ENCODE results near the gene SF3A2. TPM values are rescaled to one million over a fixed set of nuclear protein-coding genes. Genes with fewer than 3 reads are reported as not detected.

SF3A2 gene
- total RNA-seq, 1 donor from 2014 or later, result 14.4 TPM

- Histone ChIP-seq H3K4me2 (no peak overlapping the region), H3K9me3 (ENCODE audit: low read depth) (no peaks in the 10 kb centered on the region), H3K4me1 (peaks cover 10% of the 10 kb centered on the region), H3K27ac (peak overlapping the region; percentile 29), H3K36me3 (no peaks in the 10 kb centered on the region), H3K9ac (no peak overlapping the region), H4K20me1 (ENCODE audit: low read depth) (peaks cover 33% of the 10 kb centered on the region), H3K4me3 (no peak overlapping the region), H3K79me2 (ENCODE audit: low read depth) (no peaks in the 10 kb centered on the region), H2AFZ (replicated peaks) (no peak overlapping the region), H3K27me3 (peaks cover 20% of the 10 kb centered on the region), H3F3A (ENCODE audit: low read depth) (peaks cover 25% of the 10 kb centered on the region)
- no peaks in the 10 kb centered on the region for H3K36me3 Mint-ChIP-seq
- peaks cover 4% of the 10 kb centered on the region for H3K4me1 Mint-ChIP-seq
- no peak overlapping the region for H3K4me3 Mint-ChIP-seq
- no peak for TF ChIP-seq CTCF (IDR thresholded peaks at IDR 0.05)
- no peak for TF ChIP-seq EZH2phosphoT487 (IDR thresholded peaks at IDR 0.05)
- no peak for TF ChIP-seq EZH2 (IDR thresholded peaks at IDR 0.05)
- no peak for DNase-seq (ENCODE audit: low spot score)
- H3K27ac Mint-ChIP-seq, result no peak overlapping the region
- H3K27me3 Mint-ChIP-seq (ENCODE audit: insufficient read depth, low read depth), result peaks cover 13% of the 10 kb centered on the region
- no peaks in the 10 kb centered on the region for H3K9me3 Mint-ChIP-seq
Observed at GRCh38 chr19:2249880-2250765, 13.5 kb downstream of the SF3A2 start.

GRCh38 chr19:2250766-2251105, 14.1 kb downstream of the SF3A2 start:
- TF ChIP-seq EZH2phosphoT487 (IDR thresholded peaks at IDR 0.05), result no peak
- Mint-ChIP-seq H3K36me3 (no peaks in the 10 kb centered on the region), H3K27me3 (ENCODE audit: insufficient read depth, low read depth) (peaks cover 12% of the 10 kb centered on the region), H3K4me1 (peaks cover 4% of the 10 kb centered on the region), H3K4me3 (no peak overlapping the region), H3K27ac (no peak overlapping the region), H3K9me3 (no peaks in the 10 kb centered on the region)
- no peaks in the 10 kb centered on the region for H3K9me3 ChIP-seq (ENCODE audit: low read depth)
- H3K27me3 ChIP-seq, result peaks cover 20% of the 10 kb centered on the region
- H3K9ac ChIP-seq, result no peak overlapping the region
- H3K4me1 ChIP-seq, result peaks cover 10% of the 10 kb centered on the region
- no peak overlapping the region for H3K27ac ChIP-seq
- no peak overlapping the region for H2AFZ ChIP-seq (replicated peaks)
- no peaks in the 10 kb centered on the region for H3K36me3 ChIP-seq
- no peak overlapping the region for H3K4me2 ChIP-seq
- peaks cover 25% of the 10 kb centered on the region for H3F3A ChIP-seq (ENCODE audit: low read depth)
- H3K79me2 ChIP-seq (ENCODE audit: low read depth), result no peaks in the 10 kb centered on the region
- H4K20me1 ChIP-seq (ENCODE audit: low read depth), result peaks cover 27% of the 10 kb centered on the region
- no peak overlapping the region for H3K4me3 ChIP-seq
- no peak for DNase-seq (ENCODE audit: low spot score)

GRCh38 chr19:2251106-2252054, 14.8 kb downstream of the SF3A2 start:
- H3K27me3 ChIP-seq, result peaks cover 20% of the 10 kb centered on the region
- peaks cover 25% of the 10 kb centered on the region for H3F3A ChIP-seq (ENCODE audit: low read depth)
- Mint-ChIP-seq H3K36me3 (no peaks in the 10 kb centered on the region), H3K9me3 (no peaks in the 10 kb centered on the region), H3K4me1 (peaks cover 4% of the 10 kb centered on the region), H3K27ac (no peak overlapping the region), H3K4me3 (no peak overlapping the region), H3K27me3 (ENCODE audit: insufficient read depth, low read depth) (peaks cover 11% of the 10 kb centered on the region)
- no peak overlapping the region for H3K27ac ChIP-seq
- H3K4me2 ChIP-seq, result no peak overlapping the region
- H3K79me2 ChIP-seq (ENCODE audit: low read depth), result no peaks in the 10 kb centered on the region
- TF ChIP-seq CTCF (IDR thresholded peaks at IDR 0.05), result no peak
- TF ChIP-seq EZH2 (IDR thresholded peaks at IDR 0.05), result no peak
- TF ChIP-seq EZH2phosphoT487 (IDR thresholded peaks at IDR 0.05), result no peak
- H4K20me1 ChIP-seq (ENCODE audit: low read depth), result peaks cover 20% of the 10 kb centered on the region
- no peak for DNase-seq (ENCODE audit: low spot score)
- peaks cover 10% of the 10 kb centered on the region for H3K4me1 ChIP-seq
- no peak overlapping the region for H2AFZ ChIP-seq (replicated peaks)
- no peaks in the 10 kb centered on the region for H3K36me3 ChIP-seq
- no peaks in the 10 kb centered on the region for H3K9me3 ChIP-seq (ENCODE audit: low read depth)
- H3K9ac ChIP-seq, result no peak overlapping the region
- H3K4me3 ChIP-seq, result no peak overlapping the region
